Measurements from ENCODE around the gene LAMP5.

LAMP5 gene

GRCh38 chr20:9485614-9486340 is 28.6 kb upstream of the LAMP5 start:
- TF ChIP-seq EZH2phosphoT487 (IDR thresholded peaks at IDR 0.05; ENCODE audit: borderline replicate concordance, low read length): no peak
- TF ChIP-seq CTCF (IDR thresholded peaks at IDR 0.05; ENCODE audit: low read depth, low read length, poor library complexity, severe bottlenecking): no peak
- H3K27ac ChIP-seq (ENCODE audit: low read depth, low read length): no peak overlapping the region
- peaks cover 3% of the 10 kb centered on the region for H3K4me1 ChIP-seq (ENCODE audit: control insufficient read depth, low read length)
- H3K79me2 ChIP-seq (ENCODE audit: control insufficient read depth, low read length): no peaks in the 10 kb centered on the region
- no peaks in the 10 kb centered on the region for H4K20me1 ChIP-seq (ENCODE audit: control insufficient read depth, insufficient read depth, low read depth, low read length)
- H3F3A ChIP-seq (ENCODE audit: control insufficient read depth, insufficient read depth): no peaks in the 10 kb centered on the region
- no peaks in the 10 kb centered on the region for H3K27me3 ChIP-seq (ENCODE audit: control insufficient read depth, low read length)
- H3K4me3 ChIP-seq (ENCODE audit: low read length): no peak overlapping the region
- H3K4me2 ChIP-seq (ENCODE audit: low read length): no peak overlapping the region
- H3K9me2 ChIP-seq (replicated peaks; ENCODE audit: control insufficient read depth, low read length): no peaks in the 10 kb centered on the region
- no peaks in the 10 kb centered on the region for H3K9me3 ChIP-seq (ENCODE audit: control insufficient read depth, insufficient read depth, low read length)
- no peaks in the 10 kb centered on the region for H3K36me3 ChIP-seq (ENCODE audit: control insufficient read depth, low read length)

GRCh38 chr20:9487231-9487630 is 27.2 kb upstream of the LAMP5 start:
- Histone ChIP-seq H3F3A (ENCODE audit: control insufficient read depth, insufficient read depth) (no peaks in the 10 kb centered on the region), H3K36me3 (ENCODE audit: control insufficient read depth, low read length) (no peaks in the 10 kb centered on the region), H4K20me1 (ENCODE audit: control insufficient read depth, insufficient read depth, low read depth, low read length) (no peaks in the 10 kb centered on the region), H3K79me2 (ENCODE audit: control insufficient read depth, low read length) (no peaks in the 10 kb centered on the region), H3K4me1 (ENCODE audit: control insufficient read depth, low read length) (peaks cover 3% of the 10 kb centered on the region), H3K9me3 (ENCODE audit: control insufficient read depth, insufficient read depth, low read length) (no peaks in the 10 kb centered on the region), H3K4me3 (ENCODE audit: low read length) (no peak overlapping the region), H3K9me2 (replicated peaks; ENCODE audit: control insufficient read depth, low read length) (no peaks in the 10 kb centered on the region), H3K27me3 (ENCODE audit: control insufficient read depth, low read length) (no peaks in the 10 kb centered on the region), H3K27ac (ENCODE audit: low read depth, low read length) (no peak overlapping the region), H3K4me2 (ENCODE audit: low read length) (no peak overlapping the region)
- TF ChIP-seq CTCF (IDR thresholded peaks at IDR 0.05; ENCODE audit: low read depth, low read length, poor library complexity, severe bottlenecking) (no peak), EZH2phosphoT487 (IDR thresholded peaks at IDR 0.05; ENCODE audit: borderline replicate concordance, low read length) (no peak)

GRCh38 chr20:9488063-9488462 is 26.3 kb upstream of the LAMP5 start:
- Histone ChIP-seq H3K79me2 (ENCODE audit: control insufficient read depth, low read length) (no peaks in the 10 kb centered on the region), H3F3A (ENCODE audit: control insufficient read depth, insufficient read depth) (no peaks in the 10 kb centered on the region), H3K27ac (ENCODE audit: low read depth, low read length) (no peak overlapping the region), H3K36me3 (ENCODE audit: control insufficient read depth, low read length) (no peaks in the 10 kb centered on the region), H3K9me3 (ENCODE audit: control insufficient read depth, insufficient read depth, low read length) (no peaks in the 10 kb centered on the region), H3K9me2 (replicated peaks; ENCODE audit: control insufficient read depth, low read length) (no peaks in the 10 kb centered on the region), H3K27me3 (ENCODE audit: control insufficient read depth, low read length) (no peaks in the 10 kb centered on the region), H3K4me2 (ENCODE audit: low read length) (no peak overlapping the region), H4K20me1 (ENCODE audit: control insufficient read depth, insufficient read depth, low read depth, low read length) (no peaks in the 10 kb centered on the region), H3K4me3 (ENCODE audit: low read length) (no peak overlapping the region), H3K4me1 (ENCODE audit: control insufficient read depth, low read length) (no peaks in the 10 kb centered on the region)
- TF ChIP-seq EZH2phosphoT487 (IDR thresholded peaks at IDR 0.05; ENCODE audit: borderline replicate concordance, low read length) (no peak), CTCF (IDR thresholded peaks at IDR 0.05; ENCODE audit: low read depth, low read length, poor library complexity, severe bottlenecking) (no peak)

Measured in DOHH2 (cell line).